Adrenal gland (tissue), 12 donors: ENCODE data around the gene ATOH8. TPM values are rescaled to one million over a fixed set of nuclear protein-coding genes. Genes with fewer than 3 reads are reported as not detected.
A peak's percentile ranks its signal among the peaks of the same experiment; 100 is the strongest.

Experiments used
- DNase-seq, 7 donors: peaks; one replicate each; pipeline ENCODE4 v3.0.0-alpha.2; 2019 to 2020
- H3K27ac ChIP-seq, 5 donors: fragments of 200-600 bp; sonication (generic) in 4 of 5; 1 replicate in 3 of 5; 2 replicates in 2 of 5; pipeline versions ENCODE4 v1.5.1 to v1.8.0; 2016 to 2020; ENCODE audit warnings: mild to moderate bottlenecking in 1 of 5
- H3K27me3 ChIP-seq: fragments of 200-600 bp; 2 replicates; pipeline ENCODE4 v1.8.0; 2021
- H3K36me3 ChIP-seq, 2 donors: fragments of 200-600 bp; replicated peaks in 1 of 2; 1 replicate in 1 of 2; 2 replicates in 1 of 2; pipeline versions ENCODE4 v1.5.1 to v1.8.0; 2018 to 2022
- H3K4me1 ChIP-seq, 2 donors: fragments of 200-600 bp; replicated peaks in 1 of 2; 1 replicate in 1 of 2; 2 replicates in 1 of 2; pipeline versions ENCODE4 v1.5.1 to v1.8.0; 2018 to 2021
- H3K4me3 ChIP-seq, 4 donors: fragments of 200-600 bp; sonication (generic) in 3 of 4; one replicate each; pipeline ENCODE4 v1.5.1; 2016 to 2018
- H3K9me3 ChIP-seq, 3 donors: fragments of 200-600 bp; sonication (generic) in 1 of 3; replicated peaks in 1 of 3; 1 replicate in 2 of 3; 2 replicates in 1 of 3; pipeline versions ENCODE4 v1.5.1 to v1.8.0; 2016 to 2021
- CTCF ChIP-seq, 6 experiments: fragments of 450-650 bp in 4 of 6; fragments of 200-600 bp in 2 of 6; sonication (generic) in 1 of 6; IDR thresholded peaks; 1 replicate in 5 of 6; 2 replicates in 1 of 6; pipeline versions ENCODE4 v1.5.1 to v1.8.0; 2016 to 2021; ENCODE audit warnings: antibody characterized with exemption in 6 of 6, mild to moderate bottlenecking in 2 of 6, moderate library complexity in 1 of 6
- POLR2A ChIP-seq, 2 donors: fragments of 450-650 bp; IDR thresholded peaks; one replicate each; pipeline ENCODE4 v1.6.1; 2017; ENCODE audit warnings: antibody characterized with exemption in 2 of 2, mild to moderate bottlenecking in 2 of 2, moderate library complexity in 1 of 2
- WGBS, 4 donors: extraction: QIAGEN DNeasy Blood & Tissue Kit in 2 of 4; methylation state at CpG; one replicate each; pipeline versions ENCODE4 v1.1.5 to v1.1.7; 2013 to 2017; 5-methylcytosine and 5-hydroxymethylcytosine counted together
- intact Hi-C, 2 donors: fragments of 100-400 bp; cut with DNase I; formaldehyde crosslinking; loops; one replicate each; pipeline versions ENCODE4 v1.14.1 to v1.15.0; 2022 to 2023
- polyA plus RNA-seq, 3 donors: library from polyadenylated mRNA; stranded (reverse); fragments of 200-250 nt in 2 of 3; fragments of 350-450 nt in 1 of 3; fragmentation: Illumina TruSeq in 1 of 3; extraction: RNeasy Lipid Tissue Mini Kit (QIAGEN cat#74804) in 1 of 3; gene quantifications; one replicate each; pipeline ENCODE4 v1.2.3, GENCODE V29; 2013 to 2014
- total RNA-seq, 9 donors: library from RNA; depleted of rRNA in 4 of 9; stranded (reverse); fragments of >200 nt in 4 of 9; fragments of 120-200 nt in 1 of 9; fragmentation: NEBNext Ultra II Directional in 1 of 9; extraction: Animal tissue kit (Norgen Biotek cat#: 25700) in 1 of 9; gene quantifications; one replicate each; pipeline versions ENCODE4 v1.1.0 to v1.2.4, GENCODE V29; 2013 to 2023
- donor health status: healthy with polysubstance abuse.
- donor health status: Bipolar disorder and iron deficiency.
- donor health status: DM: yes; HTN: yes; CAD: no.
- donor health status: DM: no; HTN: no; CAD: no.
- donor health status: DM: no; HTN: no; CAD: no.
- donor health status: DM: yes; HTN: yes; CAD: no.

Gene ATOH8
- total and polyA plus RNA-seq, 12 donors = 0.88 to 44.0 (median 6.0) TPM

- intact Hi-C loops = no loop called here
- no peak for TF ChIP-seq CTCF (IDR thresholded peaks at IDR 0.05)
- no peak for TF ChIP-seq POLR2A (IDR thresholded peaks at IDR 0.05)
- DNase-seq = no peak
These were observed 30.0 kb upstream of the ATOH8 start for GRCh38 chr2:85723707-85724360.

GRCh38 chr2:85724731-85725181 is 29.0 kb upstream of the ATOH8 start:
- TF ChIP-seq POLR2A (IDR thresholded peaks at IDR 0.05) (no peak), CTCF (IDR thresholded peaks at IDR 0.05) (no peak)
- H3K9me3 ChIP-seq = no peaks in the 10 kb centered on the region
- WGBS, 4 donors = 66 to 83% (median 71%) methylated on average over 4 to 5 of the region's 5 CpGs
- peaks cover 0 to 18% of the 10 kb centered on the region in 2 donors for H3K4me1 ChIP-seq
- H3K27me3 ChIP-seq = no peaks in the 10 kb centered on the region
- H3K36me3 ChIP-seq = no peaks in the 10 kb centered on the region
- H3K4me3 ChIP-seq = no peak overlapping the region
- H3K27ac ChIP-seq = peak overlapping the region in 2 of 5 donors; percentile 18 to 32
- intact Hi-C loops = no loop called here
- DNase-seq = no peak

More at GRCh38 chr2:85723707-85724360, 30.0 kb upstream of the ATOH8 start:
- Histone ChIP-seq H3K4me3 (no peak overlapping the region), H3K27me3 (no peaks in the 10 kb centered on the region), H3K4me1 (peaks cover 0 to 12% of the 10 kb centered on the region in 2 donors), H3K27ac (peak overlapping the region in 1 of 5 donors; percentile 52), H3K36me3 (no peaks in the 10 kb centered on the region), H3K9me3 (no peaks in the 10 kb centered on the region)
- WGBS, 4 donors = 85 to 100% (median 93%) methylated on average over 2 of the region's 2 CpGs

- TF ChIP-seq CTCF (IDR thresholded peaks at IDR 0.05) (no peak), POLR2A (IDR thresholded peaks at IDR 0.05) (no peak)
- no peak overlapping the region for H3K4me3 ChIP-seq
- H3K27me3 ChIP-seq = no peaks in the 10 kb centered on the region
- intact Hi-C loops = no loop called here
- no peaks in the 10 kb centered on the region for H3K36me3 ChIP-seq
- H3K4me1 ChIP-seq = peaks cover 0 to 18% of the 10 kb centered on the region in 2 donors
- H3K27ac ChIP-seq = peak overlapping the region in 1 of 5 donors; percentile 18
- no peaks in the 10 kb centered on the region for H3K9me3 ChIP-seq
- 34 to 46% (median 40%) methylated on average over 2 of the region's 2 CpGs for WGBS, 4 donors
- DNase-seq = no peak
These were observed 28.3 kb upstream of the ATOH8 start for GRCh38 chr2:85725451-85725850.

- DNase-seq = no peak
- 65 to 84% (median 78%) methylated on average over 8 to 10 of the region's 10 CpGs for WGBS, 4 donors
- TF ChIP-seq CTCF (IDR thresholded peaks at IDR 0.05) (no peak), POLR2A (IDR thresholded peaks at IDR 0.05) (no peak)
- no peaks in the 10 kb centered on the region for H3K27me3 ChIP-seq
- peaks cover 0 to 18% of the 10 kb centered on the region in 2 donors for H3K4me1 ChIP-seq
- no peak overlapping the region for H3K4me3 ChIP-seq
- intact Hi-C loops = loop anchor here in 1 of 2 donors (2.0 kb wide), 2 partner anchors 21 to 87 kb away; no protein-coding TSS in a partner anchor
- H3K36me3 ChIP-seq = no peaks in the 10 kb centered on the region
- no peaks in the 10 kb centered on the region for H3K9me3 ChIP-seq
- no peak overlapping the region for H3K27ac ChIP-seq
These were observed 26.0 kb upstream of the ATOH8 start for GRCh38 chr2:85727798-85728197.
